HG02798 (cell line): Measurements from ENCODE around the gene CCDC180.
"Not testable (repeated sequence)": the region's sequence is repeated elsewhere in the genome, so short reads cannot be mapped to it uniquely, and the experiment has no call there.

ENCODE experiments used
- ATAC-seq: cut with Tn5 transposase; IDR thresholded peaks from one replicate; pipeline ENCODE4 v1.9.1; 2021; ENCODE audit warnings: mild to moderate bottlenecking; ENCODE audit not compliant: unreplicated experiment, poor library complexity

CCDC180 gene

GRCh38 chr9:97310023-97310422 is 2.6 kb downstream of the CCDC180 start:
- no peak for ATAC-seq

DNA sequence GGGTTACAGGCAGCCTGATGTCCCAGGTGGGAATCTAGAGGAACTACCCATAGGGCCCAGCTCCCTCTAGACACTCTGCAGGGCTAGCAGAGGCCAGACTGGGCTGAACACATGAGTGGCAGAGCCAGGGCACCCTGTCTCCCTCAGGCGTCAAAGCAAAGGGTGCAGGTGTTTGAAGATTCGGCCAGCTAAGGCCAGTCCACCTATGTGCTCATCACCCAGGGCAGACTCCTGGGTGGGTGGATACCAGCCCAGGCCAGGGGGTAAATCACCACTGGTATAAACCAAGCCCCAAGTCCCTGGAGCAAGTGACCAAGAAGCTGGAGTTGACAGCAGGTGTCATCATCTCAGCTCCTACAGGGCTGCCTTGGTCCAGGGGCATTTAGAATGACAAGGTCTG is 3.4 kb downstream of the CCDC180 start:
- ATAC-seq: no peak

- ATAC-seq: no peak
Measured at GRCh38 chr9:97311798-97312500, 4.5 kb downstream of the CCDC180 start.

DNA sequence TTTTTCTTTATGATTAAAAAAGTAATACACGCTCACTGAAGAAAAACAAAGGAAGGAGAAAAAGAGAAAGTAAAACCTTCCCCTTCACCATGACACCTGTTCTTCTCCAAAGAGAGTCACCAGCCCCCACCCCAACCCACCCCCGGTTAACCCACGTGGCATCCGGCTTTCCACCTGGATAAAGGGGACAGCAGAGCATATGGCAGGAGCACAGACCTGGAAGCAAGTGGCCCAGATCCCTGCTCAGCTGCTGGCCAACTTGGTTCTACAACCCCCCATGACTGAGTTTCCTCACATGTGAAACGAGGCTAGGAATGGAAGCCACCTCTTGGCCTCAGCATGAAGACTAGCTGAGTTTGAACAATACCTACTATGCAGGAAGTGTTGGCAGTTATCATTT is 5.1 kb downstream of the CCDC180 start:
- ATAC-seq: no peak

- no peak for ATAC-seq
Measured at GRCh38 chr9:97313243-97313642, 5.8 kb downstream of the CCDC180 start.

GRCh38 chr9:97313746-97314145 is 6.3 kb downstream of the CCDC180 start:
- no peak for ATAC-seq

DNA sequence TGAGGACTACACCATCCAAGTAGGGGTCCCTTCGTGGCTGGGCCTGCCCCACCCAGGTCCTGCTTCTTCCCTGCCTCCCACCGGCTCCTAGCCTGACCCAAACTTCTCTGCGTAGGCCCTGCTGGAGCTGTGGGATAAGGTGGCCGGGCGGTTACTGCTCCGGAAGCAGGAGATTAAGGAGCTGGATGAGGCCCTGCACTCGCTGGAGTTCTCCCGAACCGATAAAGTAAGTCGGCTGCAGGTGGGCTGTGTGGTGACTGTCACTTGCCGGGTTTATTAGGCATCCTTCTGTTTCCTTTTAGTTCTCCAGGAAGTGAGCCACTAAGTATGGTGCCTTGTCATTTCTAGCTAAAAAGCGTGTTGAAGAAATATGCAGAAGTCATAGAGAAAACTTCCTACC is 7.0 kb downstream of the CCDC180 start:
- ATAC-seq: no peak

- ATAC-seq: no peak
Measured at GRCh38 chr9:97315550-97315949, 8.1 kb downstream of the CCDC180 start.

DNA sequence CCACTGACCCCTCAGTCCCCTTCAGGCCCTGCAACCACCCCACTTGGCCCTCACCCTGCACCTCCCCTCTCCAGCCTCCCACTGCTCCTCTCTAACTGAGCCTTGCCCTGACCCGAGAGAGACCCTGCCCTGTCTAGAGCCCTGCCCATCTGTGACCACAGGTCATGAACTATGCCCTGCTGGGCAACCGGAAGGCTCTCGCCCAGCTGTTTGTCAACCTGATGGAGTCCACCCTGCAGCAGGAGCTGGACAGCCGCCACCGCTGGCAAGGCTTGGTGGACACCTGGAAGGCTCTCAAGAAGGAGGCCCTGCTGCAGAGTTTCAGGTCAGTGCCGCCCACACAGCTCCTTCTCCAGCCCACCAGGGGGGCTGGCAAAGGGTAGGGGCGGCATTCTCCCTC is 9.4 kb downstream of the CCDC180 start:
- ATAC-seq: no peak

- ATAC-seq: no peak
Measured at GRCh38 chr9:97318433-97318832, 11.0 kb downstream of the CCDC180 start.

DNA sequence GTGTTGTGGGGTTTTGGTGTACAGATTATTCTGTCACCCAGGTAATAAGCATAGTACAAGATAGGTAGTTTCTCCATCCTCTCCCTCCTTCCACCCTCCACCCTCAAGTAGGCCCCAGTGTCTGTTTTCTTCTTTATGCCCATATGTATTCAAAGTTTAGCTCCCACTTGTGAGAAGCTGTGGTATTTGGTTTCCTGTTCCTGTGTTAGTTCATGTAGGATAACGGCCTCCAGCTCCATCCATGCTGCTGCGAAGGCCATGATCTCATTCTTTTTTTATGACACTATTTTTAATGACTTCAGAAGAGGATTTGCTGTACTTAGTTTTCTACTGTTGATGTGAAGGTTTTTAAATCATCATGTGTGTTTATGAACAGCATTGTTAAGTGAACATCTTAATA is 11.9 kb downstream of the CCDC180 start:
- no peak for ATAC-seq

GRCh38 chr9:97320080-97320642 is 12.7 kb downstream of the CCDC180 start:
- no peak for ATAC-seq

DNA sequence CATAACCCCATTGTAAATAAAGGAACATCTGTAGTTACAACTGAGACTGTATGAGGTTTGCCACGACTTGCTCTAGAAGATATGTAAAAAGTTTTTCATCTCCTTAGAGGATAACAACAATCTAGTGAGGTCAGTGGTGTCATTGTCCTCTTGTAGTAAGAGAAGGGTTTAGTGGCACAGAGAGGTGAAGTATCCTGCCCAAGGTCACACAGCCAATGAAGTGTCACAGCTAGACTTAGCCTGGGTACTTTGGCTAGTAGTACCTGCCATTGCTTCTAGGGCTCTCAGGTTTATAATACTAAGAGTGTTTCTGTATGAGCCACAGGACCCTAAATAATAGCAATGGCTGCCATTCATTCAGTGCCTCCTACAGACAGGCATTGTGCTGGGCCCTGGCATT is 13.8 kb downstream of the CCDC180 start:
- no peak for ATAC-seq

GRCh38 chr9:97321691-97322090 is 14.2 kb downstream of the CCDC180 start:
- ATAC-seq: no peak

- no peak for ATAC-seq
Measured at GRCh38 chr9:97322105-97322504, 14.6 kb downstream of the CCDC180 start.

- no peak for ATAC-seq
Measured at GRCh38 chr9:97324954-97325353, 17.5 kb downstream of the CCDC180 start.

DNA sequence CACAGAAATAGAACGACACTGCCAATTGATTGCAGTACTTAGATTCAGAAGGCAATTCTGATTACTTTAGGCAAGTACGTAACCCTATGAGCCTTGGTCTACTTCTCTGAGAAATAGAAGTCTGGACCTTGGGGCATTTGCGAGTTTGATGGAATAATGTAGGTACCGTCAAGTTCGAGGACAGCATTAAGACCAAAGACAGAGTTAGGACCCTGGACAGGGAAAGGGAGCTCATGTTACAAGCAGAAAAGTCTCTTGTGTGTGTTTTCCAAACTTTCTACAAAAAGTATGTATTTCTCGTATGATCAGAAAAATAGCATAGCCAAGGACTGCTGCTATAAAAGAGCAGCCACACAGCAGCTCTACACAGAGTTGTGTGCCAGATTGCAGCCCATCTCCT is 20.1 kb downstream of the CCDC180 start:
- ATAC-seq: no peak

DNA sequence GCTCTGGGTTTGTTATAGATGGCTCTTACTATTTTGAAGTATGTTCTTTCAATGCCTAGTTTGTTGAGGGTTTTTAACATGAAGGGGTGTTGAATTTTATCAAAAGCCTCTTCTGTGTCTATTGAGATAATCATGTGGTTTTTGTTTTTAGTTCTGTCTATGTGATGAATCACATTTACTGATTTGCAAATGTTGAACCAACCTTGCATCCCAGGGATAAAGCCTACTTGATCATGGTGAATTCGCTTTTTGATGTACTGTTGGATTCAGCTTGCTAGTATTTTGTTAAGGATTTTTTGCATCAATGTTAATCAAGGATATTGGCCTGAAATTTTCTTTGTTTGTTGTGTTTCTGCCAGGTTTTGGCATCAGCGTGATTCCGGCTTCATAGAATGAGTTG is 25.5 kb downstream of the CCDC180 start:
- ATAC-seq: no peak

DNA sequence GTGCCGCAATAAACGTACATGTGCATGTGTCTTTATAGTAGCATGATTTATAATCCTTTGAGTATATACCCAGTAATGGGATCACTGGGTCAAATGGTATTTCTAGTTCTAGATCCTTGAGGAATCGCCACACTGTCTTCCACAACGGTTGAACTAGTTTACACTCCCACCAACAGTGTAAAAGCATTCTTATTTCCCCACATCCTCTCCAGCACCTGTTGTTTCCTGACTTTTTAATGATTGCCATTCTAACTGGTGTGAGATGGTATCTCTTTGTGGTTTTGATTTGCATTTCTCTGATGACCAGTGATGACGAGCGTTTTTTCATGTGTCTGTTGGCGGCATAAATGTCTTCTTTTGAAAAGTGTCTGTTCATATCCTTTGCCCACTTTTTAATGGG is 28.2 kb downstream of the CCDC180 start:
- ATAC-seq: not testable (repeated sequence)

DNA sequence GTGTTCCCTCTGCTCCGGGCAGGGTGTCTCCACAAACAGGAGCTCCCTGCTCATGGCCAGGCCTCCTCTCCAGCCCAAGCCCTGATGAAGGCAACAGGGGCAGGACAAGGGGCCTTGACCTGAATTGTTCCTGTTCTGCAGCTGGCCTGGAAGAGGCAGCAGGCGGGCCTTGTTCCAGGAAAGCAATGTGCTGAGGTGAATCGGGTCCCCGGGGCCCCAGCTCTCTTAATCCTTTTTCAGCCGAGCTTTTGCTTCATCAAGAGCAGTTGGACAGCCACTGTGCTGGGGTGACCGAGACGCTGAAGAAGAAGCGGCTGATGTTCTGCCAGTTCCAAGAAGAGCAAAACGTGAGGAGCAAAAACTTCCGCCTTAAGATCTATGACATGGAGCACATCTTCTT is 41.4 kb downstream of the CCDC180 start:
- no peak for ATAC-seq

GRCh38 chr9:97349400-97349799 is 41.9 kb downstream of the CCDC180 start:
- no peak for ATAC-seq

DNA sequence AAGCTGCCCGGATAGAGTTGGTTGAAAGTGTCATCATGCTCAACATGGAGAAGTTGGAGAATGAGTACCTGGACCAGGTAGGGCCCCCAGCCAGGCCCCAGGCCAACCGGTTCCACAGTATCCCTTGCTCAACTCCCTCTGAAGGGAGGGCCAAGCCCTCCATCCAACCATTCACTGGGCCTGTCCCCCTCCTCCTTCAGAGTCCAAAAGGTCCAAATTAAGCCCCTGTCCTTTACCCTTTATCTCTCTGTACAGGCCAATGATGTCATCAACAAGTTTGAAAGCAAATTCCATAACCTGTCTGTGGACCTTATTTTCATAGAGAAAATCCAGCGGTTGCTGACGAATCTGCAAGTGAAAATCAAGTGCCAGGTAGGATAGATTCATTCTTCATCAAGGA is 47.2 kb downstream of the CCDC180 start:
- no peak for ATAC-seq
